Left ventricle myocardium superior (tissue), 1 donor: ENCODE results near the gene PERM1. TPM values are rescaled to one million over a fixed set of nuclear protein-coding genes. Genes with fewer than 3 reads are reported as not detected.
"Not testable (repeated sequence)": the region's sequence is repeated elsewhere in the genome, so short reads cannot be mapped to it uniquely, and the experiment has no call there.

Source experiments
- ATAC-seq: fragments of 200-7000 bp; cut with Tn5 transposase; one replicate; pipeline ENCODE4 v1.9.1; 2020; ENCODE audit warnings: mild to moderate bottlenecking, moderate library complexity
- DNase-seq: peaks from one replicate; pipeline ENCODE4 v3.0.0-alpha.2; 2020
- intact Hi-C: fragments of 100-400 bp; cut with micrococcal nuclease; formaldehyde crosslinking; loops from one replicate; pipeline ENCODE4 v1.11.0; 2022
- total RNA-seq: library from RNA; stranded (reverse); fragmentation: NEBNext Ultra II Directional; extraction: Animal tissue kit (Norgen Biotek cat#: 25700); gene quantifications from one replicate; pipeline ENCODE4 v1.2.1, GENCODE V29; 2021
- donor health status: DM: no; HTN: yes; CAD: no; lungs with severe emphysema.

The PERM1 gene
- total RNA-seq, 1 donor from 2014 or later, result 187 TPM

- intact Hi-C loops, result no loop called here
- peak; percentile 94 for ATAC-seq
- peak; percentile 96 for DNase-seq
Measured at GRCh38 chr1:958823-959730, 22.8 kb downstream of the PERM1 start, which contains the start of gene NOC2L. NOC2L (minus strand) TSS chr1:959256; CDS start chr1:959240, 16 bp downstream.

GRCh38 chr1:956636-957035, 25.3 kb downstream of the PERM1 start:
- no peak for DNase-seq
- intact Hi-C loops, result no loop called here
- no peak for ATAC-seq

GRCh38 chr1:955474-955873, 26.4 kb downstream of the PERM1 start:
- DNase-seq (no peak), ATAC-seq (no peak)
- intact Hi-C loops, result no loop called here

- intact Hi-C loops, result no loop called here
Measured at GRCh38 chr1:954927-955326, 27.0 kb downstream of the PERM1 start.

DNA sequence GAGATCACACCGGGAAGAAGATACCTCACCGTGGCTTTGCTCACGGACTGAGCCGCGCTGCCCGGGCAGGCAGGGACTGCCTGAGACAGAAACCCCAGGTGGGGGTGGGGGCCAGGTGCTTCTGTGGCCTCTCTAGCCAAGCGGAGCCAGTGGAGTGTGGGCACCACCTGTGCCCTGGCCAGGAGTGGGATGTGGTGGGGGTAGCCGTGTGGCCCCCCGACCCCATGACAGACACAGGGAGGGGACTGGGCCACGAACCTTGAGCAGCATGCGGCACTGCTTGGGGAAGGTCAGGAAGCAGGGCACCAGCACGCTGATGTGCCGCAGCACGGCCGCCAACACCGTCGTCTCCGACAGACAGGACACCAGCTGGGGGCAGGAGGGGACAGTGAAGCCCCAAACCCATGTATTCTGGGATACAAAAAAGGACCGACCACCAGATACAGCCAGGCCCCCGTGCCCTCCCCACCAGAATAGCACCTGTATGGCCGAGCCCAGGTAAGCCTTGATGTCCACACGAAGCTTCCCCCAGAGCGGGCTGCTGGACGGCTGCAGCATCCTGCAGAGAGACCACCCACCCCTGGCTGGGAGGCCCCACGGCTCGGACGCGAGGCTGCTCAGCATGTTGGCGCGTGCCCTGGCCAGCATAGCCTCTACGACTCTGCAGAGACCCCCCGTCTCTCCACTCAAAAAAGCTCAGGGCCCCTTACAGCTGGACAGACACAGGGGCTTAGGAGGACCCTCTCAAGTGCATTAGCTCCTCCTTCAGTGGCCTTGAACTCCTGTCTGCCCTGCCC, 28.2 kb downstream of the PERM1 start:
- intact Hi-C loops, result no loop called here
- DNase-seq, result no peak
- no peak for ATAC-seq

More at GRCh38 chr1:954927-955326, 27.0 kb downstream of the PERM1 start:
- ATAC-seq (no peak), DNase-seq (no peak)

DNA sequence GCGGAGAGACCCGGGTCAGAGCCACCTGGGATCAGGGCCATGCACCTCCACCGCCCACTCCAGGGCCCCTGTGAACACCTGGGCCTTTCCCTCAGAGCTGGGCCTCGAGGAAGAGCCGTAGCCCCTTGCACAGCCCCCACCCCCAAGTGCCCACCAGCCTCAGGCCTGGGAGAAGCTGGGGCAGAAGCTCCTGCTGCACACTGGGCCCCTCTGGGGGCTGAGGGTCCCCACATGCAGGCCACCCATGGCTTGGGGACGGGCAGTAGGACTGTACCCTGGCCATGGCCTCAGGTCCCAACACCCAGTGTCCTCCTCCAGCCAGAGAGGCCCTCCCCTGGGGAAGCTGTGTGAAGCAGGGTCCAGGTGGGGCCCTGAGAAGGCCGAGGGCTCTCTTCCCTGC, 29.3 kb downstream of the PERM1 start:
- intact Hi-C loops, result no loop called here
- no peak for ATAC-seq
- no peak for DNase-seq

DNA sequence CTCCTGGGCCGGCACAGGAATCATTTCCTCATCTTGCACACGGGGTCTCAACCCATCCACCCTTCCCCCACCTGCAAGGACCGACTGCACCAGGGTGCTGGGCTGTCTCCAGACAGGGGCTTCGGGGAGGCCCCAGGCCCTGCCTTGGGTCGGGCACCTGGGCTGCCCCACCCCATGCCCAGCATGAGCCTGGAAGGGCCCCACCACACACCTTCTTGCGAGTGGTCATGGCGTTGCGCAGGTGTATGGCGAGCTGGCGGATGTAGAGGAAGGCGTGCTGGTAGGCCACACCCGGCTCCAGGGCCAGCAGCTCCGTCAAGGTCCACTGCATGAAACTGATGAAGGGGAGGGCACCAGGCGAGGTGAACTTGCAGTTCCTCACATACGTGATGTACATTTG, 29.7 kb downstream of the PERM1 start:
- DNase-seq (no peak), ATAC-seq (no peak)
- intact Hi-C loops, result no loop called here

- DNase-seq (no peak), ATAC-seq (no peak)
- intact Hi-C loops, result no loop called here
Measured at GRCh38 chr1:951364-951763, 30.5 kb downstream of the PERM1 start.

- intact Hi-C loops, result no loop called here
- ATAC-seq, result no peak
- DNase-seq, result no peak
Measured at GRCh38 chr1:950881-951280, 31.0 kb downstream of the PERM1 start.

- intact Hi-C loops, result no loop called here
- DNase-seq, result no peak
- no peak for ATAC-seq
Measured at GRCh38 chr1:950268-950667, 31.6 kb downstream of the PERM1 start.

- intact Hi-C loops, result no loop called here
- DNase-seq (no peak), ATAC-seq (no peak)
Measured at GRCh38 chr1:947958-948357, 33.9 kb downstream of the PERM1 start.

DNA sequence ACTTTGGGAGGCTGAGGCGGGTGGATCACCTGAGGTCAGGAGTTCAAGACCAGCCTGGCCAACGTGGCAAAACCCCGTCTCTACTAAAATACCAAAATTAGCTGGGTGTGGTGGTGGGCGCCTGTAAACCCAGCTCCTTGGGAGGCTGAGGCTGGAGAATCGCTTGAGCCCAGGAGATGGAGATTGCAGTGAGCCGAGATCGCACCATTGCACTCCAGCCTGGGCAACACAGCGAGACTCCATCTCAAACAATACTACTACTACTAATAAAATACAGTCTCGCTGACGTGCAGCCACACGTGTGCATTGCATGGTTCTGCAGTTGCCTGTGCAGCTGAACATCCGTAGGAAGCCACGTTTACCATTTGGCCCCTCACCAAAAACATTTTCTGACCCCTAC, 35.1 kb downstream of the PERM1 start:
- DNase-seq, intact Hi-C loops, ATAC-seq: not testable (repeated sequence)

DNA sequence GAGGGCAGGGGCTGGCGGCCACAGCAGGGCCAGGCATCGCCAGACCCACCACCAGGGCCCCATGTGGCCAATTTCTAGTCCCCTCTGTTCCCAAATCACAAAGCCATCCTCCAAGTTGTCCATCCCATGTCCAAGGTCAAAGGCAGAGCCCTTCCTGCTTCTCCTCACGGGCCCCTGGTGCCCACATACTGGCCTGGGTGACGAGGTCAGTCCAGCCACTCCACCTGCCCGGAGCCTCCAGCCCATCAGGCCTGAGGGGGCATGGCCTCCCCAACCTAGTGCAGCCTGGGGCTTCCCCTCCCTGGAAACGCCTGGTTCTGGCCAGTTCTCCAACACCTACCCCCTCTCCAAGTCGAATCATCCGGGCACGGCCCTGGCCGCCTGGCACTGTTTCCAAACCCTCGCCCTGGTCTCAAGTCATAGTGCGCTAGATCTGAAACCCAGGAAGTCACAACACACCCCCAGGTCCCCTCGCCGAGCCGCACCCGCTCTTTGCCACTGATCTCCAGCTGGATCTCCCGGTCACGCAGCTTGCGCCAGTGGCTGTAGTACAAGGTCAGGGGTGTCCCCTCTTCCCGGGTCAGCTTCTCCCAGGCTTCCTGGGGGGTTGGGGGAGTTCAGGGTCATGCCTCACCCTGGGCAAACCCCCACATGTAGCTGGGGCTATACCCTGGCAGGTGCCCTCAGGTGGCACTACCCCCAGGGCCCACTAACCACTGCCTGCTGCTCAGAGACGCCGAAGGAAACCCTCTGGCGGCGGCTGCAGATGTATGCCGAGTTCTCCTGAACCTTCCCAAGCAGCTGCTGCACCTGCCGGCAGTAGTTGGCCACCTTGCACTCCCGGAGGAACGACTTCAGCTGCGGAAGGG, 36.0 kb downstream of the PERM1 start:
- ATAC-seq (no peak), DNase-seq (no peak)
- intact Hi-C loops, result no loop called here

GRCh38 chr1:944341-945325, 37.3 kb downstream of the PERM1 start:
- ATAC-seq (peak; percentile 42), DNase-seq (peak; percentile 73)
- intact Hi-C loops, result no loop called here

GRCh38 chr1:943545-944340, 38.1 kb downstream of the PERM1 start:
- DNase-seq, result no peak
- intact Hi-C loops, result no loop called here
- ATAC-seq, result no peak

DNA sequence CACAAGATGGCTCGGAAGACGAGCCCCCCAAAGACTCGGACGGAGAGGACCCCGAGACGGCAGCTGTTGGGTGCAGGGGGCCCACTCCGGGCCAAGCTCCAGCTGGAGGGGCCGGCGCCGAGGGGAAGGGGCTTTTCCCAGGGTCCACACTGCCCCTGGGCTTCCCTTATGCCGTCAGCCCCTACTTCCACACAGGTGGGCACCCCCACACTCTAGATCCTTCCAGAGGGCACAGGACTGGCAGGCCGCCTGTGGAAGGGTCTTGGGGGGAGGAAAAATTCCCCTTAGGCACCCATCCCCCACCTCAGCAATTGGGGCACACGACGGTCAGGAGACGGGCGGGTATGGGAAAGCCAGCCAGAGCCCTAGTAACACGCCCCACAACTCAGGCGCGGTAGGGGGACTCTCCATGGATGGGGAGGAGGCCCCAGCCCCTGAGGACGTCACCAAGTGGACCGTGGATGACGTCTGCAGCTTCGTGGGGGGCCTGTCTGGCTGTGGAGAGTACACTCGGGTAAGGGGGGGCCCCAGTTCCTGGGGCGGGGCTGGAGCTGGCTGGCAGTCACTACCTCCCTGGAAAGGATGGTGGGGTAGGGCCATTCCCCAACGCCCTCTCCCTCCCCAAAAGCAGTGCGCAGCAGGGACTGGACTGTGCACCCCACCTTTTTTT, 38.9 kb downstream of the PERM1 start:
- DNase-seq (peak; percentile 75), ATAC-seq (peak; percentile 10)
- intact Hi-C loops, result no loop called here

- intact Hi-C loops, result no loop called here
- ATAC-seq (no peak), DNase-seq (no peak)
Measured at GRCh38 chr1:942411-942821, 39.5 kb downstream of the PERM1 start.
